WTC11 (cell line): Measurements from ENCODE around the gene SLC9A9. TPM values are rescaled to one million over a fixed set of nuclear protein-coding genes. Genes with fewer than 3 reads are reported as not detected.

Experiments used
- ATAC-seq: fragments of 200-7000 bp; cut with Tn5 transposase; 2 replicates; pipeline ENCODE4 v1.10.0; 2021; ENCODE audit warnings: mild to moderate bottlenecking, moderate library complexity
- CTCF ChIA-PET: fragments of 300-600 bp; sonication (Branson Sonifier 250); formaldehyde crosslinking; loops from one replicate; lab custom pipeline; 2021; ENCODE audit warnings: antibody characterized with exemption; lab: Charles Lee
- POLR2A ChIA-PET: fragments of 350-600 bp; sonication (Branson Sonifier 250); formaldehyde crosslinking; loops from one replicate; lab custom pipeline; 2021; ENCODE audit warnings: antibody characterized with exemption; lab: Charles Lee
- DNase-seq: peaks from one replicate; pipeline ENCODE4 v3.0.0; 2021; ENCODE audit warnings: low spot score
- H3K27ac Mint-ChIP-seq: 2 replicates; pipeline ENCODE4 v1.8.0; 2021; ENCODE audit warnings: mixed read lengths
- H3K27me3 Mint-ChIP-seq: 2 replicates; pipeline ENCODE4 v1.8.0; 2021; ENCODE audit warnings: low read depth, mild to moderate bottlenecking, moderate library complexity, mixed read lengths
- H3K36me3 Mint-ChIP-seq: 2 replicates; pipeline ENCODE4 v1.8.0; 2021; ENCODE audit warnings: mixed read lengths
- H3K4me1 Mint-ChIP-seq: 2 replicates; pipeline ENCODE4 v1.8.0; 2022; ENCODE audit warnings: mixed read lengths
- H3K4me3 Mint-ChIP-seq: 2 replicates; pipeline ENCODE4 v1.8.0; 2021; ENCODE audit warnings: mild to moderate bottlenecking, moderate library complexity, mixed read lengths
- H3K9me3 Mint-ChIP-seq: 2 replicates; pipeline ENCODE4 v1.8.0; 2021; ENCODE audit warnings: mixed read lengths
- E2F5 ChIP-seq: sonication (generic); formaldehyde crosslinking; IDR thresholded peaks from 2 replicates; pipeline ENCODE4 v1.8.1; 2022; ENCODE audit warnings: mild to moderate bottlenecking, moderate library complexity, missing genetic modification reagents
- EMX1 ChIP-seq: fragments of 250-450 bp; sonication (Bioruptor Pico); IDR thresholded peaks from 2 replicates; pipeline ENCODE4 v1.8.0; 2021; ENCODE audit warnings: mild to moderate bottlenecking
- NFATC4 ChIP-seq: fragments of 250-450 bp; sonication (Bioruptor Pico); IDR thresholded peaks from 2 replicates; pipeline ENCODE4 v1.9.0; 2021; ENCODE audit warnings: mild to moderate bottlenecking
- NFE2L1 ChIP-seq: sonication (generic); formaldehyde crosslinking; IDR thresholded peaks from 2 replicates; pipeline ENCODE4 v1.8.1; 2023; ENCODE audit warnings: missing genetic modification reagents
- NR1H2 ChIP-seq: sonication (generic); formaldehyde crosslinking; IDR thresholded peaks from 2 replicates; pipeline ENCODE4 v1.9.0; 2021; ENCODE audit warnings: mild to moderate bottlenecking, moderate library complexity, missing genetic modification reagents
- OVOL2 ChIP-seq: fragments of 250-450 bp; sonication (Bioruptor Pico); IDR thresholded peaks from 2 replicates; pipeline ENCODE4 v1.9.0; 2021; ENCODE audit warnings: mild to moderate bottlenecking, borderline replicate concordance
- SMAD4 ChIP-seq: sonication (generic); formaldehyde crosslinking; IDR thresholded peaks from 2 replicates; pipeline ENCODE4 v1.8.0; 2022; ENCODE audit warnings: mild to moderate bottlenecking, missing genetic modification reagents
- ZBTB43 ChIP-seq: sonication (generic); formaldehyde crosslinking; IDR thresholded peaks from 2 replicates; pipeline ENCODE4 v1.8.1; 2023; ENCODE audit warnings: mild to moderate bottlenecking, missing genetic modification reagents
- ZNF121 ChIP-seq: sonication (generic); formaldehyde crosslinking; IDR thresholded peaks from 2 replicates; pipeline ENCODE4 v1.8.0; 2023; ENCODE audit warnings: missing genetic modification reagents
- total RNA-seq: library from RNA; stranded (reverse); gene quantifications from 3 replicates; pipeline ENCODE4 v1.2.3, GENCODE V29; 2021
- TF ChIP-seq, protein P1 (sequence below): sonication (generic); formaldehyde crosslinking; conservative IDR thresholded peaks from 2 replicates; pipeline ENCODE4 v1.8.1; 2022; ENCODE audit warnings: mild to moderate bottlenecking, missing genetic modification reagents
- TF ChIP-seq, protein P2 (sequence below): sonication (generic); formaldehyde crosslinking; conservative IDR thresholded peaks from 2 replicates; pipeline ENCODE4 v1.8.1; 2023; ENCODE audit warnings: mild to moderate bottlenecking, low read depth, missing genetic modification reagents, moderate library complexity
- TF ChIP-seq, protein P3 (sequence below): sonication (generic); formaldehyde crosslinking; IDR thresholded peaks from 2 replicates; pipeline ENCODE4 v1.8.1; 2022; ENCODE audit warnings: low read depth, mild to moderate bottlenecking, moderate library complexity, missing genetic modification reagents, borderline replicate concordance

Gene SLC9A9
- total RNA-seq, 1 experiment from 2014 or later: 1.2 TPM

DNA sequence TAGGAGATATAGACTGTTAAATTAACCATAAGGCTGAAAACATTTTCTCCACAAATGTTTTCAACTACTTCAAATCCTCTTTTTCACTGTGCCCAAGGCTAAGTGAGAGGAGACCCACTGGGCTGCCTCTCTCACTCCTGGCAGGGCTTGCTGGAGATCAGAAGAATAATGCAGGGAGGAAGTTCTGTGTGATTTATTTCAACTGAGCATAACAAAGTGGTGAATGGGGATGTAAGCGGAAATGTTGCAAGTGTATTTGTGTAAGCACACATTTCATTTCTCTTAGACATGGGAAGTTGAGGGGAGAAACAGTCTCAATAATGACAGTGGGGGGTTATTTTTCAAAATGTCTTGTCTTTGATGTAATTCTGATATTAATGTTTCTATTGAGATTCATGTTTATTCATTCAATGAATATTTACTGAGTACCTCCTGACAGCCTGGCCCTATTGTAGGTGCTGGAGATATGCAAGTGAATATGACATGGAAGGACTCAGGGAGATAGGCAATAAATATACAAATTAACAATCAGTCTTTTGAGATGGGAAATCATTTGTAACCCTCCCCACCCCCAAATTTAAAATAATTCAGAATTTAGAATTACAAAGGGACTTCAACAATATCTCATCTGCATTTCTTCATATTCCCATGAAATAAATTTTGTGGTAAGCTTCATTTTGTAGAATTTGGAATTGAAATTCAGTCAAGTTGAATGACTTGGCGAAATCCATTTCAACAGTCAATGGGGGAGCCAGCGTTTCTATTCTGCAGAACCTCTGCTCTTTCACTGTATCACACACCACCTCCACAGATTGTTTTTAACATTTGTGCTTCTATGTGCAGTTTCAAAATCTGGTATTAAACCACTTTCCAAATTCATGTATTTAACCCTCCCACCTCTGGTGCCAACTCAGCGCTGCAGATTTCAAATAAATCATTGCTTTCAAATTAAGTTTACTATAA lies 247.2 kb downstream of the SLC9A9 start (continued):
- TF ChIP-seq SMAD4 (CRISPR knock-in tag): no peak

- Mint-ChIP-seq H3K27ac (no peak overlapping the region), H3K27me3 (no peaks in the 10 kb centered on the region), H3K36me3 (no peaks in the 10 kb centered on the region), H3K9me3 (peaks cover 8% of the 10 kb centered on the region), H3K4me3 (no peak overlapping the region), H3K4me1 (peaks cover 50% of the 10 kb centered on the region)
- TF ChIP-seq NFATC4 (CRISPR knock-in tag): no peak
- no peak for TF ChIP-seq ZNF121 (CRISPR knock-in tag)
- no peak for TF ChIP-seq NR1H2
- no peak for TF ChIP-seq ZBTB43 (CRISPR knock-in tag)
- TF ChIP-seq EMX1 (CRISPR knock-in tag): no peak
- TF ChIP-seq E2F5 (CRISPR knock-in tag): no peak
- TF ChIP-seq OVOL2: no peak
- TF ChIP-seq, protein P1, sequence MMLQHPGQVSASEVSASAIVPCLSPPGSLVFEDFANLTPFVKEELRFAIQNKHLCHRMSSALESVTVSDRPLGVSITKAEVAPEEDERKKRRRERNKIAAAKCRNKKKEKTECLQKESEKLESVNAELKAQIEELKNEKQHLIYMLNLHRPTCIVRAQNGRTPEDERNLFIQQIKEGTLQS (CRISPR knock-in tag): no peak
- TF ChIP-seq, protein P2, sequence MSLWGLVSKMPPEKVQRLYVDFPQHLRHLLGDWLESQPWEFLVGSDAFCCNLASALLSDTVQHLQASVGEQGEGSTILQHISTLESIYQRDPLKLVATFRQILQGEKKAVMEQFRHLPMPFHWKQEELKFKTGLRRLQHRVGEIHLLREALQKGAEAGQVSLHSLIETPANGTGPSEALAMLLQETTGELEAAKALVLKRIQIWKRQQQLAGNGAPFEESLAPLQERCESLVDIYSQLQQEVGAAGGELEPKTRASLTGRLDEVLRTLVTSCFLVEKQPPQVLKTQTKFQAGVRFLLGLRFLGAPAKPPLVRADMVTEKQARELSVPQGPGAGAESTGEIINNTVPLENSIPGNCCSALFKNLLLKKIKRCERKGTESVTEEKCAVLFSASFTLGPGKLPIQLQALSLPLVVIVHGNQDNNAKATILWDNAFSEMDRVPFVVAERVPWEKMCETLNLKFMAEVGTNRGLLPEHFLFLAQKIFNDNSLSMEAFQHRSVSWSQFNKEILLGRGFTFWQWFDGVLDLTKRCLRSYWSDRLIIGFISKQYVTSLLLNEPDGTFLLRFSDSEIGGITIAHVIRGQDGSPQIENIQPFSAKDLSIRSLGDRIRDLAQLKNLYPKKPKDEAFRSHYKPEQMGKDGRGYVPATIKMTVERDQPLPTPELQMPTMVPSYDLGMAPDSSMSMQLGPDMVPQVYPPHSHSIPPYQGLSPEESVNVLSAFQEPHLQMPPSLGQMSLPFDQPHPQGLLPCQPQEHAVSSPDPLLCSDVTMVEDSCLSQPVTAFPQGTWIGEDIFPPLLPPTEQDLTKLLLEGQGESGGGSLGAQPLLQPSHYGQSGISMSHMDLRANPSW (CRISPR knock-in tag): no peak
- ChIA-PET POLR2A (interaction anchor here (1.0 kb wide), 1 partner anchor 27 kb away, joined by 3 read pairs; no protein-coding TSS in a partner anchor), CTCF (interaction anchor here (0.5 to 1.4 kb wide), 9 partner anchors 11 to 191 kb away, joined by 3 to 5 read pairs (median 3); no protein-coding TSS in a partner anchor)
- DNase-seq: no peak
- peak; percentile 13 for ATAC-seq
These were observed 250.3 kb downstream of the SLC9A9 start for GRCh38 chr3:143597774-143598652.

GRCh38 chr3:143596957-143597642 lies 251.2 kb downstream of the SLC9A9 start:
- peaks cover 4% of the 10 kb centered on the region; the same call in 1 of the 2 replicates for H3K9me3 Mint-ChIP-seq
- TF ChIP-seq, protein P3, sequence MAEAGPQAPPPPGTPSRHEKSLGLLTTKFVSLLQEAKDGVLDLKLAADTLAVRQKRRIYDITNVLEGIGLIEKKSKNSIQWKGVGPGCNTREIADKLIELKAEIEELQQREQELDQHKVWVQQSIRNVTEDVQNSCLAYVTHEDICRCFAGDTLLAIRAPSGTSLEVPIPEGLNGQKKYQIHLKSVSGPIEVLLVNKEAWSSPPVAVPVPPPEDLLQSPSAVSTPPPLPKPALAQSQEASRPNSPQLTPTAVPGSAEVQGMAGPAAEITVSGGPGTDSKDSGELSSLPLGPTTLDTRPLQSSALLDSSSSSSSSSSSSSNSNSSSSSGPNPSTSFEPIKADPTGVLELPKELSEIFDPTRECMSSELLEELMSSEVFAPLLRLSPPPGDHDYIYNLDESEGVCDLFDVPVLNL: no peak
- peak; percentile 85 for TF ChIP-seq NFE2L1 (CRISPR knock-in tag)
- TF ChIP-seq, all 79 proteins: peak for 1
- Mint-ChIP-seq H3K27ac (no peak overlapping the region), H3K4me1 (peaks cover 50% of the 10 kb centered on the region), H3K36me3 (no peaks in the 10 kb centered on the region), H3K27me3 (no peaks in the 10 kb centered on the region), H3K4me3 (no peak overlapping the region)
- DNase-seq: peak; percentile 14
- CTCF ChIA-PET: interaction anchor here (0.8 to 1.4 kb wide), 4 partner anchors 31 to 78 kb away, joined by 3 to 5 read pairs (median 3); no protein-coding TSS in a partner anchor
- peak; percentile 57 for ATAC-seq
- POLR2A ChIA-PET: interaction anchor here (0.6 to 1.0 kb wide), 2 partner anchors 26 to 332 kb away, joined by 3 read pairs; no protein-coding TSS in a partner anchor
